ENCODE data around the gene GPR107. TPM values are rescaled to one million over a fixed set of nuclear protein-coding genes. Genes with fewer than 3 reads are reported as not detected.
"Not testable (repeated sequence)": the region's sequence is repeated elsewhere in the genome, so short reads cannot be mapped to it uniquely, and the experiment has no call there.

Gene GPR107
- total RNA-seq (ENCODE audit: low replicate concordance): 11.5 and 30.9 TPM in 2 replicates

GRCh38 chr9:130053504-130054324, at the start of gene GPR107:
Gene GPR107, plus strand, starts transcription at chr9:130053906. Its CDS starts 27 bp downstream, at chr9:130053933.
- H3K4me3 ChIP-seq (ENCODE audit: low read depth, low read length): peak within 1 kb of the TSS; percentile 83
- DNase-seq (ENCODE audit: low read depth): peak; percentile 59
- no peak for TF ChIP-seq CTCF (IDR thresholded peaks at IDR 0.05; ENCODE audit: insufficient read depth, low read length)

- TF ChIP-seq CTCF (IDR thresholded peaks at IDR 0.05; ENCODE audit: insufficient read depth, low read length): no peak
- H3K4me3 ChIP-seq (ENCODE audit: low read depth, low read length): no peak overlapping the region
- DNase-seq (ENCODE audit: low read depth): no peak
Measured at GRCh38 chr9:130003943-130004552, 49.7 kb upstream of the GPR107 start.

- not testable (repeated sequence) for DNase-seq (ENCODE audit: low read depth); H3K4me3 ChIP-seq (ENCODE audit: low read depth, low read length)
Measured at GRCh38 chr9:130006952-130007351, 46.8 kb upstream of the GPR107 start.

GRCh38 chr9:130008538-130008937, 45.2 kb upstream of the GPR107 start:
- no peak for TF ChIP-seq CTCF (IDR thresholded peaks at IDR 0.05; ENCODE audit: insufficient read depth, low read length)
- no peak for DNase-seq (ENCODE audit: low read depth)
- H3K4me3 ChIP-seq (ENCODE audit: low read depth, low read length): no peak overlapping the region

- not testable (repeated sequence) for DNase-seq (ENCODE audit: low read depth); H3K4me3 ChIP-seq (ENCODE audit: low read depth, low read length)
Measured at GRCh38 chr9:130009546-130009945, 44.2 kb upstream of the GPR107 start.

- no peak for TF ChIP-seq CTCF (IDR thresholded peaks at IDR 0.05; ENCODE audit: insufficient read depth, low read length)
- DNase-seq (ENCODE audit: low read depth): no peak
- no peak overlapping the region for H3K4me3 ChIP-seq (ENCODE audit: low read depth, low read length)
Measured at GRCh38 chr9:130010151-130010988, 43.3 kb upstream of the GPR107 start.

GRCh38 chr9:130013326-130013725, 40.4 kb upstream of the GPR107 start:
- DNase-seq (ENCODE audit: low read depth): no peak
- no peak overlapping the region for H3K4me3 ChIP-seq (ENCODE audit: low read depth, low read length)
- no peak for TF ChIP-seq CTCF (IDR thresholded peaks at IDR 0.05; ENCODE audit: insufficient read depth, low read length)
